GM19455 (cell line): ENCODE data around the gene SELENOS.
A peak's percentile ranks its signal among the peaks of the same experiment; 100 is the strongest.

Source experiments
- ATAC-seq: cut with Tn5 transposase; IDR thresholded peaks from one replicate; pipeline ENCODE4 v1.9.1; 2021; ENCODE audit not compliant: unreplicated experiment

SELENOS gene

GRCh38 chr15:101277038-101277822 lies at the start of gene SELENOS:
Gene SELENOS (minus strand): TSS chr15:101277485. CDS start chr15:101277417, 68 bp downstream.
- peak; percentile 79 for ATAC-seq

GRCh38 chr15:101326462-101327146 lies 49.3 kb upstream of the SELENOS start:
- no peak for ATAC-seq

GRCh38 chr15:101326026-101326315 lies 48.7 kb upstream of the SELENOS start:
- no peak for ATAC-seq

- no peak for ATAC-seq
Measured at GRCh38 chr15:101325263-101326025, 48.2 kb upstream of the SELENOS start.

GRCh38 chr15:101324524-101325177 lies 47.4 kb upstream of the SELENOS start:
- ATAC-seq: no peak

- ATAC-seq: no peak
Measured at GRCh38 chr15:101323793-101324523, 46.7 kb upstream of the SELENOS start.

- no peak for ATAC-seq
Measured at GRCh38 chr15:101322854-101323477, 45.7 kb upstream of the SELENOS start.

- ATAC-seq: no peak
Measured at GRCh38 chr15:101322016-101322695, 44.9 kb upstream of the SELENOS start.

GRCh38 chr15:101320501-101321052 lies 43.3 kb upstream of the SELENOS start:
- no peak for ATAC-seq

GRCh38 chr15:101318839-101319238 lies 41.6 kb upstream of the SELENOS start:
- ATAC-seq: no peak

- ATAC-seq: no peak
Measured at GRCh38 chr15:101318147-101318819, 41.0 kb upstream of the SELENOS start.

- no peak for ATAC-seq
Measured at GRCh38 chr15:101317336-101317872, 40.1 kb upstream of the SELENOS start.

GRCh38 chr15:101316529-101316928 lies 39.2 kb upstream of the SELENOS start:
- no peak for ATAC-seq

- no peak for ATAC-seq
Measured at GRCh38 chr15:101315736-101316135, 38.5 kb upstream of the SELENOS start.

GRCh38 chr15:101314336-101315125 lies 37.2 kb upstream of the SELENOS start:
- no peak for ATAC-seq

GRCh38 chr15:101313041-101313761 lies 35.9 kb upstream of the SELENOS start:
- ATAC-seq: no peak

GRCh38 chr15:101310508-101310907 lies 33.2 kb upstream of the SELENOS start:
- ATAC-seq: no peak
